Prostate gland (tissue), 2 donors: Measurements from ENCODE around the gene FKBP9. TPM values are rescaled to one million over a fixed set of nuclear protein-coding genes. Genes with fewer than 3 reads are reported as not detected.

Experiments used
- DNase-seq: peaks from one replicate; pipeline ENCODE4 v3.0.0-alpha.2; 2019; ENCODE audit warnings: low spot score
- H3K27ac ChIP-seq, 2 donors: fragments of 200-600 bp; sonication (generic); 2 replicates each; pipeline ENCODE4 v1.5.1; 2017 to 2019
- H3K27me3 ChIP-seq: fragments of 200-600 bp; sonication (generic); replicated peaks from 2 replicates; pipeline ENCODE4 v1.5.1; 2019; ENCODE audit not compliant: insufficient read depth
- H3K36me3 ChIP-seq, 2 donors: fragments of 200-600 bp; sonication (generic); 1 replicate in 1 of 2; 2 replicates in 1 of 2; pipeline versions ENCODE4 v1.5.1 to v1.8.1; 2017 to 2019
- H3K4me1 ChIP-seq: fragments of 200-600 bp; sonication (generic); replicated peaks from 2 replicates; pipeline ENCODE4 v1.5.1; 2019
- H3K4me3 ChIP-seq, 2 donors: fragments of 200-600 bp; sonication (generic); 2 replicates each; pipeline ENCODE4 v1.5.1; 2017 to 2019
- H3K9me3 ChIP-seq: fragments of 200-600 bp; sonication (generic); 2 replicates; pipeline ENCODE4 v1.5.1; 2017
- CTCF ChIP-seq, 4 experiments: fragments of 200-600 bp in 2 of 4; fragments of 450-650 bp in 2 of 4; sonication (generic) in 2 of 4; IDR thresholded peaks; 1 replicate in 3 of 4; 2 replicates in 1 of 4; pipeline ENCODE4 v1.5.1; 2016 to 2019; ENCODE audit warnings: antibody characterized with exemption in 4 of 4, mild to moderate bottlenecking in 2 of 4, moderate library complexity in 2 of 4
- POLR2A ChIP-seq: fragments of 450-650 bp; IDR thresholded peaks from one replicate; pipeline ENCODE4 v1.6.1; 2016; ENCODE audit warnings: antibody characterized with exemption, mild to moderate bottlenecking
- POLR2AphosphoS5 ChIP-seq: sonication (generic); formaldehyde crosslinking; IDR thresholded peaks from one replicate; pipeline ENCODE4 v1.6.1; 2017; ENCODE audit warnings: antibody characterized with exemption
- WGBS: methylation state at CpG from one replicate; pipeline ENCODE4 v1.1.5; 2018; 5-methylcytosine and 5-hydroxymethylcytosine counted together
- intact Hi-C: fragments of 100-400 bp; cut with DNase I; formaldehyde crosslinking; loops from one replicate; pipeline ENCODE4 v1.14.2; 2022
- total RNA-seq, 2 donors: library from RNA; depleted of rRNA; stranded (reverse); fragments of >200 nt; gene quantifications; one replicate each; pipeline ENCODE4 v1.1.0, GENCODE V29; 2016

FKBP9 gene
- total RNA-seq, 2 donors from 2014 or later = 115 to 137 TPM

- intact Hi-C loops = no loop called here
- no peak overlapping the region for H3K27ac ChIP-seq
- no peaks in the 10 kb centered on the region for H3K4me1 ChIP-seq
- H3K36me3 ChIP-seq = no peaks in the 10 kb centered on the region
- TF ChIP-seq POLR2AphosphoS5 (no peak), CTCF (IDR thresholded peaks at IDR 0.05) (no peak), POLR2A (no peak)
- WGBS = 81% methylated on average over 3 of the region's 3 CpGs
- DNase-seq = no peak
- H3K27me3 ChIP-seq = no peaks in the 10 kb centered on the region
- no peaks in the 10 kb centered on the region for H3K9me3 ChIP-seq
- no peak overlapping the region for H3K4me3 ChIP-seq
These were observed 20.6 kb upstream of the FKBP9 start for GRCh38 chr7:32936689-32937088.

GRCh38 chr7:32937344-32938174 lies 19.7 kb upstream of the FKBP9 start:
- H3K4me1 ChIP-seq = no peaks in the 10 kb centered on the region
- intact Hi-C loops = no loop called here
- peak overlapping the region in 1 of 2 donors; percentile 17 for H3K27ac ChIP-seq
- TF ChIP-seq POLR2A (no peak), CTCF (IDR thresholded peaks at IDR 0.05) (no peak), POLR2AphosphoS5 (no peak)
- no peaks in the 10 kb centered on the region for H3K36me3 ChIP-seq
- 46% methylated on average over 10 of the region's 10 CpGs for WGBS
- no peaks in the 10 kb centered on the region for H3K9me3 ChIP-seq
- peak; percentile 21 for DNase-seq
- no peaks in the 10 kb centered on the region for H3K27me3 ChIP-seq
- H3K4me3 ChIP-seq = no peak overlapping the region

GRCh38 chr7:32941181-32941580 lies 16.1 kb upstream of the FKBP9 start:
- intact Hi-C loops = loop anchor here (5.0 kb wide), 4 partner anchors 49 to 139 kb away; partner anchors contain the start of genes KBTBD2 and NT5C3A
- H3K4me3 ChIP-seq = no peak overlapping the region

GRCh38 chr7:32941681-32942414 lies 15.4 kb upstream of the FKBP9 start:
- no peaks in the 10 kb centered on the region for H3K9me3 ChIP-seq
- H3K4me3 ChIP-seq = peak overlapping the region; percentile 72 to 82
- H3K27me3 ChIP-seq = no peaks in the 10 kb centered on the region
- TF ChIP-seq POLR2AphosphoS5 (no peak), CTCF (IDR thresholded peaks at IDR 0.05) (no peak), POLR2A (no peak)
- DNase-seq = peak; percentile 7
- peak overlapping the region; percentile 86 to 95 for H3K27ac ChIP-seq
- intact Hi-C loops = loop anchor here (5.0 kb wide), 4 partner anchors 50 to 140 kb away; partner anchors contain the start of genes KBTBD2 and NT5C3A
- no peaks in the 10 kb centered on the region for H3K36me3 ChIP-seq
- 3% methylated on average over 22 of the region's 22 CpGs for WGBS
- no peaks in the 10 kb centered on the region for H3K4me1 ChIP-seq

More at GRCh38 chr7:32941181-32941580, 16.1 kb upstream of the FKBP9 start:
- H3K27ac ChIP-seq = peak overlapping the region; percentile 86 to 95
- TF ChIP-seq POLR2A = no peak
- no peak for TF ChIP-seq CTCF (IDR thresholded peaks at IDR 0.05)
- no peak for TF ChIP-seq POLR2AphosphoS5
- no peaks in the 10 kb centered on the region for H3K36me3 ChIP-seq
- no peaks in the 10 kb centered on the region for H3K4me1 ChIP-seq
- no peak for DNase-seq
- H3K27me3 ChIP-seq = no peaks in the 10 kb centered on the region
- H3K9me3 ChIP-seq = no peaks in the 10 kb centered on the region
- WGBS = 27% methylated on average over 5 of the region's 5 CpGs
